GM12801 (cell line): ENCODE data around the gene PTGIR.

Source experiments
- CTCF ChIP-seq: IDR thresholded peaks from one replicate; pipeline ENCODE4 v1.5.1; 2011; ENCODE audit warnings: control low read depth; ENCODE audit not compliant: insufficient read length; ENCODE audit errors: extremely low read depth

The PTGIR gene

GRCh38 chr19:46591254-46591653 lies 33.6 kb downstream of the PTGIR start:
- no peak for TF ChIP-seq CTCF

- TF ChIP-seq CTCF: no peak
These were observed 37.0 kb downstream of the PTGIR start for GRCh38 chr19:46587861-46588260.

- TF ChIP-seq CTCF: no peak
These were observed 38.6 kb downstream of the PTGIR start for GRCh38 chr19:46586294-46586693.

GRCh38 chr19:46585539-46585938 lies 39.4 kb downstream of the PTGIR start:
- TF ChIP-seq CTCF: no peak

- TF ChIP-seq CTCF: no peak
These were observed 44.6 kb downstream of the PTGIR start for GRCh38 chr19:46580247-46580646.

- no peak for TF ChIP-seq CTCF
These were observed 45.5 kb downstream of the PTGIR start for GRCh38 chr19:46579361-46579879.

GRCh38 chr19:46578450-46578849 lies 46.4 kb downstream of the PTGIR start:
- no peak for TF ChIP-seq CTCF

GRCh38 chr19:46574533-46574932 lies 50.4 kb downstream of the PTGIR start:
- no peak for TF ChIP-seq CTCF
